HCT116 (cell line): ENCODE measurements around the gene MCC.

ENCODE experiments used
- ATF3 ChIP-seq: IDR thresholded peaks from 2 replicates; pipeline ENCODE4 v1.6.1; 2012
- CBX3 ChIP-seq: IDR thresholded peaks from 2 replicates; pipeline ENCODE4 v1.6.1; 2012; ENCODE audit warnings: low read depth
- CEBPB ChIP-seq: IDR thresholded peaks from 2 replicates; pipeline ENCODE4 v1.6.1; 2012; ENCODE audit warnings: low read depth
- CTCF ChIP-seq, 3 experiments: fragments of 200-600 bp in 1 of 3; sonication (generic) in 1 of 3; IDR thresholded peaks in 2 of 3; conservative IDR thresholded peaks in 1 of 3; 2 replicates each; pipeline ENCODE4 v1.5.1; 2012 to 2017; ENCODE audit warnings: low read depth in 2 of 3, low read length in 2 of 3, antibody characterized with exemption in 1 of 3, borderline replicate concordance in 1 of 3, control low read depth in 1 of 3, mild to moderate bottlenecking in 1 of 3, mixed read lengths in 1 of 3, mixed run types in 1 of 3, moderate library complexity in 1 of 3; ENCODE audit not compliant: insufficient read depth in 1 of 3
- EZH2 ChIP-seq: fragments of 200-600 bp; sonication (generic); IDR thresholded peaks from 2 replicates; pipeline ENCODE4 v1.6.1; 2017; ENCODE audit warnings: antibody characterized with exemption, mixed run types
- EZH2phosphoT487 ChIP-seq: fragments of 200-600 bp; IDR thresholded peaks from 2 replicates; pipeline ENCODE4 v1.6.1; 2018; ENCODE audit warnings: antibody characterized with exemption, borderline replicate concordance
- FOSL1 ChIP-seq: IDR thresholded peaks from 2 replicates; pipeline ENCODE4 v1.6.1; 2012; ENCODE audit warnings: low read depth
- MAX ChIP-seq: IDR thresholded peaks from 2 replicates; pipeline ENCODE4 v1.6.1; 2012
- POLR2A ChIP-seq: IDR thresholded peaks from 2 replicates; pipeline ENCODE4 v1.7.0; 2011; ENCODE audit warnings: borderline replicate concordance; ENCODE audit not compliant: insufficient read depth, insufficient read length; ENCODE audit errors: extremely low read depth
- RAD21 ChIP-seq: IDR thresholded peaks from 2 replicates; pipeline ENCODE4 v1.6.1; 2012; ENCODE audit warnings: low read depth, mild to moderate bottlenecking
- SIN3A ChIP-seq: IDR thresholded peaks from 2 replicates; pipeline ENCODE4 v1.6.1; 2012; ENCODE audit warnings: low read depth
- SRF ChIP-seq: IDR thresholded peaks from 2 replicates; pipeline ENCODE4 v1.6.1; 2012; ENCODE audit warnings: low read depth
- YY1 ChIP-seq: IDR thresholded peaks from 2 replicates; pipeline ENCODE4 v1.6.1; 2011; ENCODE audit warnings: low read length, low read depth, moderate library complexity, mild to moderate bottlenecking; ENCODE audit not compliant: insufficient replicate concordance; ENCODE audit errors: extremely low read depth
- ZNF274 ChIP-seq: fragments of 200-500 bp; sonication (Bioruptor generic); IDR thresholded peaks from 2 replicates; pipeline ENCODE4 v1.6.1; 2014; ENCODE audit warnings: mild to moderate bottlenecking, low read depth, low read length, inconsistent platforms

- TF ChIP-seq SIN3A = no peak
- no peak for TF ChIP-seq CTCF (IDR thresholded peaks at IDR 0.05 in 2 of 3, conservative IDR thresholded peaks at IDR 0.05 in 1 of 3; ENCODE audit: borderline replicate concordance in 1 of 3, insufficient read depth in 1 of 3, low read depth in 2 of 3, low read length in 2 of 3)
- no peak for TF ChIP-seq ATF3
- no peak for TF ChIP-seq EZH2
- no peak for TF ChIP-seq RAD21
- no peak for TF ChIP-seq POLR2A
- no peak for TF ChIP-seq YY1
- no peak for TF ChIP-seq CBX3
- TF ChIP-seq EZH2phosphoT487 = no peak
- TF ChIP-seq FOSL1 = no peak
- no peak for TF ChIP-seq MAX
- no peak for TF ChIP-seq SRF
- no peak for TF ChIP-seq CEBPB
- TF ChIP-seq ZNF274 = no peak
These were observed 221.9 kb downstream of the MCC start for GRCh38 chr5:113266227-113266912.
